Thyroid gland (tissue), 4 donors: ENCODE measurements around the gene TIMM10. TPM values are rescaled to one million over a fixed set of nuclear protein-coding genes. Genes with fewer than 3 reads are reported as not detected.
A peak's percentile ranks its signal among the peaks of the same experiment; 100 is the strongest.

Experiments
- DNase-seq, 2 donors: peaks; one replicate each; pipeline ENCODE4 v3.0.0-alpha.2; 2019
- H3K27ac ChIP-seq, 3 donors: fragments of 200-600 bp; sonication (generic); 1 replicate in 2 of 3; 2 replicates in 1 of 3; pipeline ENCODE4 v1.5.1; 2016 to 2019; ENCODE audit warnings: mild to moderate bottlenecking in 1 of 3, moderate library complexity in 1 of 3
- H3K27me3 ChIP-seq: fragments of 200-600 bp; sonication (generic); one replicate; pipeline ENCODE4 v1.5.1; 2019
- H3K36me3 ChIP-seq, 2 donors: fragments of 200-600 bp; sonication (generic); one replicate each; pipeline ENCODE4 v1.5.1; 2016 to 2019
- H3K4me1 ChIP-seq, 2 donors: fragments of 200-600 bp; sonication (generic); one replicate each; pipeline ENCODE4 v1.5.1; 2017 to 2019
- H3K4me3 ChIP-seq, 3 donors: fragments of 200-600 bp; sonication (generic); replicated peaks in 1 of 3; 1 replicate in 2 of 3; 2 replicates in 1 of 3; pipeline ENCODE4 v1.5.1; 2016; ENCODE audit warnings: mild to moderate bottlenecking in 1 of 3
- H3K9me3 ChIP-seq: fragments of 200-600 bp; sonication (generic); one replicate; pipeline ENCODE4 v1.5.1; 2017
- CTCF ChIP-seq, 6 experiments: fragments of 200-600 bp in 3 of 6; fragments of 450-650 bp in 3 of 6; sonication (generic) in 3 of 6; IDR thresholded peaks; one replicate each; pipeline ENCODE4 v1.5.1; 2016 to 2019; ENCODE audit warnings: antibody characterized with exemption in 6 of 6, mild to moderate bottlenecking in 2 of 6, inconsistent platforms in 1 of 6, moderate library complexity in 1 of 6
- POLR2A ChIP-seq, 2 donors: fragments of 450-650 bp; IDR thresholded peaks; one replicate each; pipeline ENCODE4 v1.6.1; 2017; ENCODE audit warnings: antibody characterized with exemption in 2 of 2, mild to moderate bottlenecking in 2 of 2, moderate library complexity in 1 of 2
- WGBS, 2 donors: methylation state at CpG; one replicate each; pipeline ENCODE4 v1.1.5; 2017; 5-methylcytosine and 5-hydroxymethylcytosine counted together
- intact Hi-C: fragments of 100-400 bp; cut with DNase I; formaldehyde crosslinking; loops from one replicate; pipeline ENCODE4 v1.15.1; 2023
- total RNA-seq, 4 donors: library from RNA; depleted of rRNA; stranded (reverse); fragments of >200 nt; gene quantifications; one replicate each; pipeline ENCODE4 v1.2.3, GENCODE V29; 2016

Gene TIMM10
- total RNA-seq, 4 donors from 2014 or later: 29.8 to 43.7 (median 37.4) TPM

GRCh38 chr11:57511741-57512430, 18.7 kb downstream of the TIMM10 start:
- 91% methylated on average over 6 of the region's 6 CpGs for WGBS, 2 donors
- TF ChIP-seq POLR2A (IDR thresholded peaks at IDR 0.05) (no peak), CTCF (IDR thresholded peaks at IDR 0.05) (no peak)
- Histone ChIP-seq H3K36me3 (no peaks in the 10 kb centered on the region), H3K9me3 (no peaks in the 10 kb centered on the region), H3K4me1 (peaks cover 11 to 20% of the 10 kb centered on the region in 2 donors), H3K27me3 (no peaks in the 10 kb centered on the region), H3K27ac (no peak overlapping the region), H3K4me3 (no peak overlapping the region)
- DNase-seq: no peak
- intact Hi-C loops: no loop called here

GRCh38 chr11:57508341-57509170, 22.0 kb downstream of the TIMM10 start:
- 43 to 45% methylated on average over 7 of the region's 7 CpGs for WGBS, 2 donors
- H3K27me3 ChIP-seq: no peaks in the 10 kb centered on the region
- TF ChIP-seq POLR2A (IDR thresholded peaks at IDR 0.05) (no peak), CTCF (IDR thresholded peaks at IDR 0.05) (no peak)
- intact Hi-C loops: no loop called here
- H3K27ac ChIP-seq: peak overlapping the region; percentile 0 to 62 (median 53)
- no peaks in the 10 kb centered on the region for H3K9me3 ChIP-seq
- peaks cover 0 to 12% of the 10 kb centered on the region in 2 donors for H3K4me1 ChIP-seq
- peak; percentile 76 for DNase-seq
- H3K4me3 ChIP-seq: no peak overlapping the region
- H3K36me3 ChIP-seq: no peaks in the 10 kb centered on the region

GRCh38 chr11:57506522-57506921, 24.0 kb downstream of the TIMM10 start:
- Histone ChIP-seq H3K27ac (no peak overlapping the region), H3K27me3 (no peaks in the 10 kb centered on the region), H3K36me3 (no peaks in the 10 kb centered on the region), H3K4me1 (peaks cover under 1 to 23% of the 10 kb centered on the region in 2 donors), H3K9me3 (no peaks in the 10 kb centered on the region), H3K4me3 (no peak overlapping the region)
- WGBS, 2 donors: 86 to 94% methylated on average over 1 of the region's 1 CpG
- TF ChIP-seq CTCF (IDR thresholded peaks at IDR 0.05) (no peak), POLR2A (IDR thresholded peaks at IDR 0.05) (no peak)
- intact Hi-C loops: no loop called here
- DNase-seq: no peak

- Histone ChIP-seq H3K9me3 (no peaks in the 10 kb centered on the region), H3K27ac (no peak overlapping the region), H3K4me3 (no peak overlapping the region), H3K4me1 (peaks cover 15 to 42% of the 10 kb centered on the region in 2 donors), H3K27me3 (no peaks in the 10 kb centered on the region), H3K36me3 (no peaks in the 10 kb centered on the region)
- DNase-seq: no peak
- intact Hi-C loops: no loop called here
- no peak for TF ChIP-seq POLR2A (IDR thresholded peaks at IDR 0.05)
- TF ChIP-seq CTCF (IDR thresholded peaks at IDR 0.05): no peak
- 89 to 93% methylated on average over 4 of the region's 4 CpGs for WGBS, 2 donors
These were observed 26.0 kb downstream of the TIMM10 start for GRCh38 chr11:57504511-57504910.

GRCh38 chr11:57502870-57503269, 27.7 kb downstream of the TIMM10 start:
- DNase-seq: no peak
- Histone ChIP-seq H3K4me3 (no peak overlapping the region), H3K4me1 (peaks cover 19 to 42% of the 10 kb centered on the region in 2 donors), H3K9me3 (no peaks in the 10 kb centered on the region), H3K27ac (peak overlapping the region in 1 of 3 donors; percentile 69), H3K36me3 (no peaks in the 10 kb centered on the region), H3K27me3 (no peaks in the 10 kb centered on the region)
- TF ChIP-seq CTCF (IDR thresholded peaks at IDR 0.05) (no peak), POLR2A (IDR thresholded peaks at IDR 0.05) (no peak)
- intact Hi-C loops: no loop called here
